Loucy (cell line): ENCODE results near the gene KIRREL3.

Experiments used
- H2AFZ ChIP-seq: fragments of 200-600 bp; sonication (generic); 2 replicates; pipeline ENCODE4 v1.6.0; 2016; ENCODE audit warnings: antibody characterized with exemption, mild to moderate bottlenecking, low read length, moderate library complexity
- H3F3A ChIP-seq: fragments of 200-600 bp; 2 replicates; pipeline ENCODE4 v1.6.0; 2016; ENCODE audit warnings: antibody characterized with exemption, low read depth, mild to moderate bottlenecking
- H3K27me3 ChIP-seq: fragments of 200-600 bp; sonication (generic); 2 replicates; pipeline ENCODE4 v1.6.1; 2014; ENCODE audit warnings: low read length, mild to moderate bottlenecking; ENCODE audit not compliant: insufficient read depth, poor library complexity, severe bottlenecking
- H3K36me3 ChIP-seq: fragments of 200-600 bp; sonication (generic); 2 replicates; pipeline ENCODE4 v1.6.1; 2016; ENCODE audit warnings: low read length; ENCODE audit not compliant: insufficient read depth
- H3K4me1 ChIP-seq: fragments of 200-600 bp; sonication (generic); 2 replicates; pipeline ENCODE4 v1.5.1; 2014; ENCODE audit warnings: low read length, mild to moderate bottlenecking; ENCODE audit not compliant: insufficient read depth, poor library complexity, severe bottlenecking
- H3K4me2 ChIP-seq: fragments of 200-600 bp; sonication (generic); 2 replicates; pipeline ENCODE4 v1.6.0; 2014; ENCODE audit warnings: antibody characterized with exemption, low read length, low read depth, mild to moderate bottlenecking; ENCODE audit not compliant: poor library complexity, severe bottlenecking
- H3K4me3 ChIP-seq: fragments of 200-600 bp; sonication (generic); 2 replicates; pipeline ENCODE4 v1.5.1; 2014; ENCODE audit warnings: low read length, mild to moderate bottlenecking, mixed read lengths; ENCODE audit not compliant: poor library complexity, severe bottlenecking
- H3K79me2 ChIP-seq: fragments of 200-600 bp; sonication (generic); 2 replicates; pipeline ENCODE4 v1.6.1; 2014; ENCODE audit warnings: low read length; ENCODE audit not compliant: insufficient read depth
- H3K9ac ChIP-seq: fragments of 200-600 bp; sonication (generic); 2 replicates; pipeline ENCODE4 v1.6.0; 2014; ENCODE audit warnings: mild to moderate bottlenecking, low read depth, low read length, moderate library complexity; ENCODE audit not compliant: poor library complexity, severe bottlenecking
- H3K9me2 ChIP-seq: fragments of 200-600 bp; sonication (generic); replicated peaks from 2 replicates; pipeline ENCODE4 v1.6.1; 2016; ENCODE audit warnings: low read depth, low read length, mixed read lengths
- H3K9me3 ChIP-seq: fragments of 200-600 bp; sonication (generic); 2 replicates; pipeline ENCODE4 v1.6.1; 2014; ENCODE audit warnings: mild to moderate bottlenecking, antibody characterized with exemption, low read length, low read depth; ENCODE audit not compliant: insufficient read depth
- H4K20me1 ChIP-seq: fragments of 200-600 bp; sonication (generic); 2 replicates; pipeline ENCODE4 v1.6.0; 2014; ENCODE audit warnings: antibody characterized with exemption, low read length, mild to moderate bottlenecking; ENCODE audit not compliant: insufficient read depth, poor library complexity, severe bottlenecking
- EZH2phosphoT487 ChIP-seq: fragments of 200-600 bp; IDR thresholded peaks from 2 replicates; pipeline ENCODE4 v1.6.1; 2018; ENCODE audit warnings: antibody characterized with exemption, mild to moderate bottlenecking, moderate library complexity, borderline replicate concordance
- TF ChIP-seq, protein P1 (sequence below): fragments of 200-600 bp; sonication (generic); conservative IDR thresholded peaks from 2 replicates; pipeline ENCODE4 v1.5.1; 2014; ENCODE audit warnings: mild to moderate bottlenecking, antibody characterized with exemption, low read length

Gene KIRREL3

GRCh38 chr11:126702165-126702720 lies 298.3 kb downstream of the KIRREL3 start:
- H3K4me3 ChIP-seq = no peak overlapping the region
- H3K4me1 ChIP-seq = no peaks in the 10 kb centered on the region
- H3K79me2 ChIP-seq = no peaks in the 10 kb centered on the region
- H3F3A ChIP-seq = no peaks in the 10 kb centered on the region
- H3K9me3 ChIP-seq = no peaks in the 10 kb centered on the region
- no peaks in the 10 kb centered on the region for H3K36me3 ChIP-seq
- H3K9ac ChIP-seq = no peak overlapping the region
- no peaks in the 10 kb centered on the region for H3K9me2 ChIP-seq
- H3K27me3 ChIP-seq = no peaks in the 10 kb centered on the region
- H4K20me1 ChIP-seq = no peaks in the 10 kb centered on the region
- no peak overlapping the region for H3K4me2 ChIP-seq
- TF ChIP-seq, protein P1, sequence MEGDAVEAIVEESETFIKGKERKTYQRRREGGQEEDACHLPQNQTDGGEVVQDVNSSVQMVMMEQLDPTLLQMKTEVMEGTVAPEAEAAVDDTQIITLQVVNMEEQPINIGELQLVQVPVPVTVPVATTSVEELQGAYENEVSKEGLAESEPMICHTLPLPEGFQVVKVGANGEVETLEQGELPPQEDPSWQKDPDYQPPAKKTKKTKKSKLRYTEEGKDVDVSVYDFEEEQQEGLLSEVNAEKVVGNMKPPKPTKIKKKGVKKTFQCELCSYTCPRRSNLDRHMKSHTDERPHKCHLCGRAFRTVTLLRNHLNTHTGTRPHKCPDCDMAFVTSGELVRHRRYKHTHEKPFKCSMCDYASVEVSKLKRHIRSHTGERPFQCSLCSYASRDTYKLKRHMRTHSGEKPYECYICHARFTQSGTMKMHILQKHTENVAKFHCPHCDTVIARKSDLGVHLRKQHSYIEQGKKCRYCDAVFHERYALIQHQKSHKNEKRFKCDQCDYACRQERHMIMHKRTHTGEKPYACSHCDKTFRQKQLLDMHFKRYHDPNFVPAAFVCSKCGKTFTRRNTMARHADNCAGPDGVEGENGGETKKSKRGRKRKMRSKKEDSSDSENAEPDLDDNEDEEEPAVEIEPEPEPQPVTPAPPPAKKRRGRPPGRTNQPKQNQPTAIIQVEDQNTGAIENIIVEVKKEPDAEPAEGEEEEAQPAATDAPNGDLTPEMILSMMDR = no peak
- TF ChIP-seq EZH2phosphoT487 = no peak
- H2AFZ ChIP-seq = no peak overlapping the region

GRCh38 chr11:126701520-126701897 lies 299.1 kb downstream of the KIRREL3 start:
- no peaks in the 10 kb centered on the region for H3K79me2 ChIP-seq
- no peak overlapping the region for H3K4me2 ChIP-seq

GRCh38 chr11:126700768-126701519 lies 299.6 kb downstream of the KIRREL3 start:
- no peaks in the 10 kb centered on the region for H4K20me1 ChIP-seq
- H2AFZ ChIP-seq = no peak overlapping the region
- no peak overlapping the region for H3K4me2 ChIP-seq
- H3K4me3 ChIP-seq = no peak overlapping the region
- H3K27me3 ChIP-seq = no peaks in the 10 kb centered on the region
- no peaks in the 10 kb centered on the region for H3K36me3 ChIP-seq
- no peak for TF ChIP-seq EZH2phosphoT487
- TF ChIP-seq, protein P1 = no peak
- no peaks in the 10 kb centered on the region for H3K9me2 ChIP-seq
- H3K9me3 ChIP-seq = no peaks in the 10 kb centered on the region
- no peaks in the 10 kb centered on the region for H3F3A ChIP-seq
- H3K9ac ChIP-seq = no peak overlapping the region
- H3K4me1 ChIP-seq = no peaks in the 10 kb centered on the region
- no peaks in the 10 kb centered on the region for H3K79me2 ChIP-seq

More at GRCh38 chr11:126701520-126701897, 299.1 kb downstream of the KIRREL3 start:
- Histone ChIP-seq H3K9me3 (no peaks in the 10 kb centered on the region), H3K4me3 (no peak overlapping the region), H3K4me1 (no peaks in the 10 kb centered on the region), H3K36me3 (no peaks in the 10 kb centered on the region), H3K9ac (no peak overlapping the region), H2AFZ (no peak overlapping the region), H4K20me1 (no peaks in the 10 kb centered on the region), H3K9me2 (no peaks in the 10 kb centered on the region), H3F3A (no peaks in the 10 kb centered on the region), H3K27me3 (no peaks in the 10 kb centered on the region)
- no peak for TF ChIP-seq EZH2phosphoT487
- TF ChIP-seq, protein P1 = no peak
